G401 (cell line): ENCODE results near the gene CTCFL. TPM values are rescaled to one million over a fixed set of nuclear protein-coding genes. Genes with fewer than 3 reads are reported as not detected.
"Not testable (repeated sequence)": the region's sequence is repeated elsewhere in the genome, so short reads cannot be mapped to it uniquely, and the experiment has no call there.

ENCODE experiments used
- DNase-seq: peaks from one replicate; pipeline ENCODE4 v3.0.0-alpha.2; 2015; ENCODE audit warnings: low spot score
- in situ Hi-C: cut with HindIII; loops from 2 replicates; pipeline ENCODE4 v1.10.0; 2016; ENCODE audit warnings: low sequenced_read_pairs, mixed read lengths
- total RNA-seq: library from RNA; depleted of rRNA; stranded (reverse); fragments of >200 nt; shearing (Covaris generic); gene quantifications from 2 replicates; pipeline ENCODE4 v1.2.3, GENCODE V29; 2014

Gene CTCFL
- total RNA-seq, 1 experiment from 2014 or later: 0.03 TPM

DNA sequence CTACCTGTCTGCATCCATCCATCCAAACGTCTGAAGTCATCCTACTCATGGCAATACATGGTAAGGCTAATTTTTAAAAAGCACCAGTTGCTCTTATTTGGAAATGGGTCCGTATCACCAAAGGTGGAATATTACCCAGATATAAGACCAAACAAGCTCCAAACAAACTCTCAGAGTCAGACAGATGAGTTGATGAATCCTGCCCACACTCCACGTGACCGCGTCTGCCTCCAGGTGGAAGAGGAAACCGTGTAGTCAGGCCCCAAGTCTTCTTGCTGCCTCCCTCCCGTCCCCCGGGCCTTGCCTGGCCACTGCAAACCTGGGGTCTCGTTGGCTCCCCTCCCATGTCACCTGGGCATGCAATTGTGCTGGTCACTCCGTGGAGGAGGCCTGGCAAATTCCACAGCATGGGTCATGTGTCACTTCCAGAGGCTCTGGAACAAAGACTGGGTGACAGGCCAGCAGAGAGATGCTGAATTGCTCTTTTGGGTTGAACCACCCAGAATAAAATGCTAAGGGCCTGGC is 31.8 kb downstream of the CTCFL start:
- in situ Hi-C loops: loop anchor here (10.0 kb wide), 1 partner anchor 138 kb away; the partner anchor contains the start of gene RAE1
- no peak for DNase-seq

GRCh38 chr20:57491373-57491772 is 33.6 kb downstream of the CTCFL start:
- DNase-seq: no peak
- in situ Hi-C loops: loop anchor here (10.0 kb wide), 1 partner anchor 137 kb away; the partner anchor contains the start of gene RAE1

DNA sequence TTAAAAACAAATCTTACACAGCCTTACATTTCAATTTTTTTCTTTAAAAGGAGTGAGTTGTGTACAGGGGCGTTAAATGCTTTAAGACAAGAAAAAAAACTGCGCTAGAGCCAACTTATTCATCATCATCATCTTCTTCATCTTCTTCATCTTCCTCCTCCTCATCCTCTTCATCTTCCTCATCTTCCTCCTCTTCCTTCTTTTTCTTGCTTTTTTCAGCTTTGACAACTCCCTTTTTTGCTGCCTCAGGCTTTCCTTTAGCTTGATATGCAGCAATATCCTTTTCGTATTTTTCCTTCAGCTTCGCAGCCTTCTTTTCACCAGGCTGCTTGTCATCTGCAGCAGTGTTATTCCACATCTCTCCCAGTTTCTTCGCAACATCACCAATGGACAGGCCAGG is 36.7 kb downstream of the CTCFL start:
- in situ Hi-C loops, DNase-seq: not testable (repeated sequence)

- in situ Hi-C loops: no loop called here
- no peak for DNase-seq
Measured at GRCh38 chr20:57485770-57486169, 39.2 kb downstream of the CTCFL start.

GRCh38 chr20:57484772-57485171 is 40.2 kb downstream of the CTCFL start:
- in situ Hi-C loops: no loop called here
- DNase-seq: no peak

GRCh38 chr20:57483287-57484050 is 41.5 kb downstream of the CTCFL start:
- in situ Hi-C loops: no loop called here
- no peak for DNase-seq

DNA sequence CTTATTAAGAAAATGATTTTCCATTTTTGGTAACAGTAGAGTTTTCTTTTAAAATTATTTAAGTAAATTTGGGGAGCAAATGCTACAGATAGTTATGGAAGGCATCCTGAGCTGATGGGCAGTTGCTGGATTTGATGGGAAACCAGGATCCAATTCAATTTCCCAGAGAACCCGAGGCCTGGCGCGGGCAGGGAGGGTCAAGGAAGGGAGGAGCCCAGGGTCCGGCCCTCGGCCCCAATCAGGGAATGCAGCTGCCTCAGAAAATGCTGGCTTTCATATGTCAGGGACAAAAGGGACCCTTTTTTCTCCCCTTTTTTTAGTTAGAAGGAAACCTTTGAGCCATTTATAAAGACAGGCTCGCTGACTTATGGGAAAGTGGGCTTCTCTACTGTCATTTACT is 42.1 kb downstream of the CTCFL start:
- in situ Hi-C loops: no loop called here
- no peak for DNase-seq

- peak; percentile 27 for DNase-seq
- in situ Hi-C loops: no loop called here
Measured at GRCh38 chr20:57482148-57482547, 42.8 kb downstream of the CTCFL start.

- no peak for DNase-seq
- in situ Hi-C loops: no loop called here
Measured at GRCh38 chr20:57481281-57481711, 43.6 kb downstream of the CTCFL start.

- in situ Hi-C loops: no loop called here
- DNase-seq: no peak
Measured at GRCh38 chr20:57480444-57481160, 44.3 kb downstream of the CTCFL start.

DNA sequence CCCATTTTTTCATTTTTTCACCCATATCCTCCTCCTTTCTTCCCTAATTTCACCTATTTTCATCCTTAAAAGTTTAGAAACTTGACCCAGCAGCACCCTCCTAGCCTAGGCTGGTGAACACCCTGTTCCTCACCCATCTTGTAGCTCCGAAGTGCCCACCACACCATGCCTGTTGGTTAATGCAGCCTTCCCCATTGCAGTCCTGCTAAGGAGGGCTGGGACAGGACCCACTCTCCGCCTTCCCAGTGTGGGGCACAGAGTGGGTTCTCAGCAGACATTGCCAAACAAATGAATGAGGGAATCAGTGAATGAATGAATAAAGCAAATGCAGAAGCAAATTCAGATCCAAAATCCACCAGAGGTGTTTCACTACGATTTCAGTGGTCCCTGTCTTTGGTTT is 45.7 kb downstream of the CTCFL start:
- in situ Hi-C loops: no loop called here

GRCh38 chr20:57478176-57478575 is 46.8 kb downstream of the CTCFL start:
- peak; percentile 26 for DNase-seq
- in situ Hi-C loops: no loop called here

More for the DNA sequence above, 45.7 kb downstream of the CTCFL start:
- DNase-seq: no peak

DNA sequence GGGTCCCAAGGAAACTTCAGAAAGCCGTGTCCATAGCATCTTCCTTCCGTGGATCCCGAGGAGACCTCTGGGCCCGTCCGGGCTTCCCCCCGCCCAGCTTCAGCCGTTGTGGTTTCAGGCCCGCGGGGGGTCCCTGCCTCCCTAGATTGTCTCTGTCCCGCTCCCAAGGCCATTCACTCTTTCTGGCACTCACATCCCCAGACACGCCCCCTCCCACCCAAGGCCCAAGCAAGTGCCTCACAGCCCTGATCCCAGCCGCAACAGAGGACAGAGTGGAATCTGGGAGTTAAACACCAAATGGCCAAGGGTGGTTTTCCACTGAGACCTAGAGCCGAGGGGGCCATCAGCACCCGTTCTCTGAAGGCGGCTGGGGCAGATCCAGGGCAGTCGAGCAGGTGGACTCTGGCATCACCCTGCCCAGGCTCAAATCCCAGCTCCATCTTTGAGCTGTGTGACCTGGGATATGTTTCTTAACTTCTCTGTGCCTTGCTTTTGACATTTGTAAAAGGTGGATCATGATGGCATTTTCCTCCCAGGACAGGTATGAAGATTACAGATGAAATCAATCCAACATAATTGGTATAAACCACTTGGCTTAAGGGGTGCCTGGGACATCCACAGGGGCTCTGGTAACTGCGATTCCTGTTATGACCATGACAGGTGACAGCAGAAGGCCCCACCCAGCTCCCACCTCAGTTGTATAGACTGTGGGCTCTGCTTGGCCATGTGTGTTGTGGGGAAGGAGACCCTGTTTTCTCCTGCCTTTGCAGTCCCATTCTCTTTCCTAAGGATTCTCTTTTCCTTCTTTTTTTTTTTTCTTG is 48.1 kb downstream of the CTCFL start:
- in situ Hi-C loops: no loop called here
- DNase-seq: no peak

- DNase-seq: no peak
- in situ Hi-C loops: no loop called here
Measured at GRCh38 chr20:57476084-57476526, 48.8 kb downstream of the CTCFL start.

- in situ Hi-C loops: no loop called here
Measured at GRCh38 chr20:57475388-57476083, 49.4 kb downstream of the CTCFL start.

DNA sequence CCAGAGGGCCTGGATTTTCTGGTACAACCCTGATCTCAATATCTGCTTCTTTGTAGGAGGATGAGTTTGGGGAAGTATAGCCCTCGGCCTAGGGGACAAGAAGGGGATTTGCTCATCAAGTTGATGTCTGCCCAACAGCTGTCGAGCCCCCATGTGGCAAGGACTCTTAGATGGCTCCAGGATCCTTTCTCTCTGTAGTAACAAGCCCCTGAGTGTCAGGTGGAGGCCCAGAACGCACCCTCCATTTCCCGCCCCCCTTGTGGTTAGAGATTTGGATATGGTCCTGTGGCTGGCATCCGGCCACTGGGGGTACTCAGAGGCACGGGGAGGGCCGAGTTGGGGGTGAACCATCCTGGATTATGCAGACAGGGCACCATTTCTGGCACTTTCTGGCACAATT is 50.1 kb downstream of the CTCFL start:
- DNase-seq: no peak
- in situ Hi-C loops: no loop called here

More at GRCh38 chr20:57475388-57476083, 49.4 kb downstream of the CTCFL start:
- DNase-seq: no peak

DNA sequence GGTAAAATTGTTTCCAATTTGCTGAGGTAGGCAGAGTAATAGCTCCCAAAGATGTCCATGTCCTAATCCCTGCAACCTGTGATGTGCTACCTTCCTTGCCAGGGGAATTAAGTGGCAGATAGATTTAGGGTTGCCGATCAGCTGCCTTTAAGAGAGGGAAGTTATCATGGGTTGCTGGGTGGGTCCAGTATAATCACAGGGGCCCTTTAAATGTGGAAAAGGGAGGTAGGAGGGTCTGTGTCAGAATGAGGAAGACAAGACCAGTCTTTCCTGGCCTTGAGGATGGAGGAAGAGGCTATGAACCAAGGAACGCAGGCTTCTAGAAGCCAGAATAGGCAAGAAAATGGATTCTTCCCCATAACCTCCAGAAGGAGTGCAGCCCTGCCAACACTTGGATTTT is 50.7 kb downstream of the CTCFL start:
- no peak for DNase-seq
- in situ Hi-C loops: no loop called here

GRCh38 chr20:57473246-57474048 is 51.5 kb downstream of the CTCFL start:
- in situ Hi-C loops: no loop called here
- no peak for DNase-seq
